Measurements from ENCODE around the gene DUSP22.

Gene DUSP22

DNA sequence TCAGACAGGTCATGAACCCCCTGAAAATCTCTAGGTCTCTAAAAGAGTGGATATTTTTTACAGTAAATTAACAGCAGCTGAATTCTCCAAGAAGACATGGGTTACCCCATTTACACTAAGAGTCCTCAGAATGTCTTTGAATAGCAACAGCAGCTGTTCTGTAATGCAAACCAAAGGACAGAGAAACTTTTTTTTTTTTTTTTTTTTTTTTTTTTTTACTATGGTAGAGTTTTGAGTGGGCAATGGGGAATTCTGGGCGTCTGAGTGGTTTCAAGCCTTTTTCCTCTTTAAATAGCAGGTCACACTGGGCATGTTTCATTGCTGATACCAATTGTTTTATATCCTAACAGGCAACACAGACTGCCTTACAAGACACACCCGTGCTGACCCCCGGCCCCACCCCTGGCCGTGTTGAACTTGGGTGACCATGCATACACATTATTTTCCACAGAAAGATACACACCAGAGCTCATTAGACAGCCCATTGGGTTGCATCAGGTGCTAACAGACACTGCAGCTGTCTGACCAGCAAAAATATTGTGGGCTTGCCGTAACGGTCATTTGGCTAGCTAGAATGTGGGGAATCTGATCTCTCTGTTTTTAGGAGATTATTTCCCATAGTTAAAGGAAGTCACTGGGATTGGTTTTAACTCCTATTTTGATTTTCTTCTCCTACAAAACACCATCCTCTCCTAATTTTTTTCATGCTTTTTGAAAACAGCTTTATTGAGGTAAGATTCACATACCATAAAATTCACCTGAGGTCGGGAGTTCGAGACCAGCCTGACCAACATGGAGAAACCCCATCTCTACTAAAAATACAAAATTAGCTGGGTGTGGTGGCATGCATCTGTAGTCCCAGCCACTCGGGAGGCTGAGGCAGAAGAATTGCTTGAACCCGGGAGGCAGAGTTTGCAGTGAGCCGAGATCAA is 72.6 kb downstream of the DUSP22 start:
- TF ChIP-seq, protein P1, sequence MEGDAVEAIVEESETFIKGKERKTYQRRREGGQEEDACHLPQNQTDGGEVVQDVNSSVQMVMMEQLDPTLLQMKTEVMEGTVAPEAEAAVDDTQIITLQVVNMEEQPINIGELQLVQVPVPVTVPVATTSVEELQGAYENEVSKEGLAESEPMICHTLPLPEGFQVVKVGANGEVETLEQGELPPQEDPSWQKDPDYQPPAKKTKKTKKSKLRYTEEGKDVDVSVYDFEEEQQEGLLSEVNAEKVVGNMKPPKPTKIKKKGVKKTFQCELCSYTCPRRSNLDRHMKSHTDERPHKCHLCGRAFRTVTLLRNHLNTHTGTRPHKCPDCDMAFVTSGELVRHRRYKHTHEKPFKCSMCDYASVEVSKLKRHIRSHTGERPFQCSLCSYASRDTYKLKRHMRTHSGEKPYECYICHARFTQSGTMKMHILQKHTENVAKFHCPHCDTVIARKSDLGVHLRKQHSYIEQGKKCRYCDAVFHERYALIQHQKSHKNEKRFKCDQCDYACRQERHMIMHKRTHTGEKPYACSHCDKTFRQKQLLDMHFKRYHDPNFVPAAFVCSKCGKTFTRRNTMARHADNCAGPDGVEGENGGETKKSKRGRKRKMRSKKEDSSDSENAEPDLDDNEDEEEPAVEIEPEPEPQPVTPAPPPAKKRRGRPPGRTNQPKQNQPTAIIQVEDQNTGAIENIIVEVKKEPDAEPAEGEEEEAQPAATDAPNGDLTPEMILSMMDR (IDR thresholded peaks at IDR 0.05) = no peak
- no peaks in the 10 kb centered on the region for H3K36me3 ChIP-seq
- no peaks in the 10 kb centered on the region for H3K4me1 ChIP-seq (ENCODE audit: control insufficient read depth in 1 of 2, insufficient read depth in 1 of 2, low read depth in 1 of 2, low read length in 1 of 2)
- H3K27ac ChIP-seq = no peak overlapping the region
- no peaks in the 10 kb centered on the region for H3K27me3 ChIP-seq
- no peaks in the 10 kb centered on the region for H3K9me3 ChIP-seq
- H3K4me3 ChIP-seq (ENCODE audit: low read depth in 1 of 2, low read length in 1 of 2) = no peak overlapping the region

DNA sequence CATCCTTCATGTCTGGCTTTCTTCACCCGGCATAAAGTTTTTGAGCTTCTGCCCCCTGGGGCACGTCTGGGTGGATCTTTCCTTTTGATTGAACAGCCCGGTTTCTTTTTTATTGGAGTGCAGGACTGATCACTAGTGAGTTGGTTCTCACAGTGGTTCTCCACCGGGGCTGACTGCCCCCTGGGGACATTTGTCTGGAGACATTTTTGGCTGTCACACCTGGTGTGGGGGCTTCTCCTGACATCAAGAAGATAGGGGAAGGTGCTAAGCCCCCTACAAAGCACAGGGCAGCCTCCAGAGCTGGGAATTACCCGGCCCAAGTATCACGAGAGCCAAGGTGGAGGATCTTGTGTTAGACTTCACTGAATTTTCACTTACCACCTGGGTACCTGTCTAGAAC is 73.5 kb downstream of the DUSP22 start:
- H3K27ac ChIP-seq = no peak overlapping the region
- no peaks in the 10 kb centered on the region for H3K9me3 ChIP-seq
- TF ChIP-seq, protein P1 (IDR thresholded peaks at IDR 0.05) = no peak
- H3K4me1 ChIP-seq (ENCODE audit: control insufficient read depth in 1 of 2, insufficient read depth in 1 of 2, low read depth in 1 of 2, low read length in 1 of 2) = no peaks in the 10 kb centered on the region
- H3K36me3 ChIP-seq = no peaks in the 10 kb centered on the region
- H3K27me3 ChIP-seq = peaks cover 4% of the 10 kb centered on the region
- H3K4me3 ChIP-seq (ENCODE audit: low read depth in 1 of 2, low read length in 1 of 2) = no peak overlapping the region

DNA sequence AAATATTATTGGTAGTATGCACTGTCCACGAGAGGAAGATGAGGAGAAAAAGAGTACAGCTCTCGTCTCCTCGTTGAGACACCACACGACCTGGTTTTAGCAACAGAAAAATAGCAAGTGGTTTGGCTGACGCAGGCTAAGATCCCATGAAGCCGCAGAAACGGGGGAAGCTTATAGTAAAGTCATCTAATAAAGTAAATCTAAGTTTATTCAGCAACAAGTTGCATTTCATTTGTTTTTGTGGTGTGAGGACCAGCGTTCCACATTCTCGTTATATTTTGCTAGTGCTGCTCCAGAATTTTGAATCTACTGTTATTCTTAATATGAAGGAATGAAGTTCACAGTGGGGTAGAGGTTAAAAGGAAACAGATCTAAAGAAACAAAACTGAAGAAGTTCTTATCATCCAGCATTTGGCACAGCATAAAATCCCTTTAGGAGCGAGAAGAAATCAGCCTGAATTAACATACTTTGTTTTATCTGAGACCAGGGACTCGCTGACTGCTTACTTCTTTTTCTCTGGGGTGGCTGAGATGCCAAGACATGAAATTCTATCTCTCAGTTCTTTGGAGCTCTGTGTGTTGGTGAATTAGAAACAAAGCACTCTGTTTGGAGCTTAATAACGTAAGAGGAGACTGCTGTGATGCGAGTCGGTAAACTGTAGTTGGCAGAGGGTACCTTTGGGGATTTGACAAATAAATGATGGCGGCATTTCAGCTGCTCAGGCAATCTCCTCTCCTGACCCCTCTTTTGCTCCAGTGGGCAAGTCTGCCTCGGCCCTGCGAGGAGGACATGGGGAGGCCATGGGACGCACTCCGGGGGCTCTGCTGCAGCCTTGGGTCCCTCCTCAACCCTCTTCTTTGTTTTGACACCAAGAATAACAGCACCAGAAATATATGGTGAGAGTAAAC is 74.4 kb downstream of the DUSP22 start:
- TF ChIP-seq, protein P1 (IDR thresholded peaks at IDR 0.05) = no peak
- H3K27ac ChIP-seq = no peak overlapping the region
- peaks cover 5% of the 10 kb centered on the region for H3K27me3 ChIP-seq
- no peaks in the 10 kb centered on the region for H3K4me1 ChIP-seq (ENCODE audit: control insufficient read depth in 1 of 2, insufficient read depth in 1 of 2, low read depth in 1 of 2, low read length in 1 of 2)
- no peak overlapping the region for H3K4me3 ChIP-seq (ENCODE audit: low read depth in 1 of 2, low read length in 1 of 2)
- H3K9me3 ChIP-seq = no peaks in the 10 kb centered on the region
- H3K36me3 ChIP-seq = no peaks in the 10 kb centered on the region

DNA sequence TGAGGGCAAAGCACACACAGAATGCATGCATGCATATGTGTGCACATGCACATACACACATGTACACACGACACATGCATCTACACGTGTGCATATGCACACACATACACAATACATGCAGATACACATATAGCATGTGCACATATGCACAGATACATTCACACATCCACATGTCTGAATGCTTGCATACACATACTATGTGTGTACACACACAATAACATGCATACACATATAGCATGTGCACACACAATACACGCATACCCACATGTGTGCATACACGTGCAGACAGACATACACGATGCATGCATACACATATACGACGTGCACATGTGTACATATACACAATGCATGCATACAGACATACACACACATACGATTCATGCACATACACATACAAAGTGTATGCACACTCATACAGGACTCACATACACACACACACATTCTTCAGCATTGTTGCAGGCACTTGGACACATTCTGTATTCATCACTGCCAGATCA is 75.1 kb downstream of the DUSP22 start:
- Histone ChIP-seq H3K27me3 (peaks cover 8% of the 10 kb centered on the region), H3K36me3 (no peaks in the 10 kb centered on the region), H3K4me1 (ENCODE audit: control insufficient read depth in 1 of 2, insufficient read depth in 1 of 2, low read depth in 1 of 2, low read length in 1 of 2) (no peaks in the 10 kb centered on the region), H3K9me3 (no peaks in the 10 kb centered on the region), H3K4me3 (ENCODE audit: low read depth in 1 of 2, low read length in 1 of 2) (no peak overlapping the region), H3K27ac (no peak overlapping the region)
- TF ChIP-seq, protein P1 (IDR thresholded peaks at IDR 0.05) = no peak

DNA sequence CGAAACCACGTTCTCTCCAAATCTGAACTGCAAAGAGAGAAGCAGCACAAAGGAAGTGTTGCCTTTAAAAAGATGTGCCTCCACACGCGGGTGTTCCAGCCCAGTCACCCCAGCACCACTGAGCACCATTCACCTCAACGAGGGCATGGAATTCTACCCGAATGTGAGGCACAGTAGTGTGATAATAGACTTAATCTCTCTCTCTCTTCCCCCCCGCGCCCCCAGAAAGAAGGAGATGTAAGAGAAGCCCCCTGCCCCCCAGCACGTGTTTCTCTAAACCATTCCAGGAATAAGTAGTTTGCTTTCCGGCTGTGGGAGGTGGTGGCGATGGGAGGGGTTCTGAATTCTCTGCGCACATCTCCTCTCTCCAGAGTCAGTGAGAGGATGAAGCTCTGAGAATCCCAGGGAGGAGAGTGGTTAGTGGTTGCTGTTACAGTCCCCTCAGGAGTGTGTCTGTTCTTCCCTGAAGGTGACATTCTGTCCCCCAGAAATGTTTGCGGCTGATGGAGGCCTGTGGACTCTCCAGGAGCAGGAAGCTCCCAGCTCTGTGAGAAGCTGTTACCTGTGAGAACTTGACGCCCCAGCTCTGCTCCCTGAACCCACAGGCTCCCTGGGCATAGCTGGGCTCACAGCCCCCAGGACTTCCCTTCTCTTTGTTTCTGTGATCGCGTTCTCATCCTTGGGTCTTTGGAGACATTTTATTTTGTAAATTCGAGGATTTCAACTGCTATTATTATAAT is 75.8 kb downstream of the DUSP22 start:
- no peaks in the 10 kb centered on the region for H3K9me3 ChIP-seq
- H3K36me3 ChIP-seq = no peaks in the 10 kb centered on the region
- no peak overlapping the region for H3K27ac ChIP-seq
- H3K27me3 ChIP-seq = peaks cover 15% of the 10 kb centered on the region
- H3K4me3 ChIP-seq (ENCODE audit: low read depth in 1 of 2, low read length in 1 of 2) = no peak overlapping the region
- TF ChIP-seq, protein P1 (IDR thresholded peaks at IDR 0.05) = no peak
- no peaks in the 10 kb centered on the region for H3K4me1 ChIP-seq (ENCODE audit: control insufficient read depth in 1 of 2, insufficient read depth in 1 of 2, low read depth in 1 of 2, low read length in 1 of 2)
